Neuronal stem cell (in vitro differentiated cells): ENCODE results near the gene ZDHHC7.

ENCODE experiments used
- DNase-seq: peaks from one replicate; pipeline ENCODE4 v3.0.0-alpha.2; 2013; ENCODE audit warnings: low spot score
- H2AFZ ChIP-seq: one replicate; pipeline ENCODE4 v1.6.1; 2013; ENCODE audit warnings: mild to moderate bottlenecking, low read length, inconsistent platforms
- H2AK5ac ChIP-seq: 2 replicates; pipeline ENCODE4 v1.6.1; 2013; ENCODE audit warnings: low read depth, mild to moderate bottlenecking, inconsistent platforms, low read length, moderate library complexity, mixed read lengths
- H2BK120ac ChIP-seq: 2 replicates; pipeline ENCODE4 v1.6.1; 2013; ENCODE audit warnings: low read depth, mild to moderate bottlenecking, inconsistent platforms, low read length, moderate library complexity, mixed read lengths
- H2BK12ac ChIP-seq: one replicate; pipeline ENCODE4 v1.6.1; 2013; ENCODE audit warnings: low read length, inconsistent platforms
- H2BK15ac ChIP-seq: 2 replicates; pipeline ENCODE4 v1.6.1; 2013; ENCODE audit warnings: mild to moderate bottlenecking, low read length, inconsistent platforms, mixed read lengths
- H2BK5ac ChIP-seq: one replicate; pipeline ENCODE4 v1.6.1; 2013; ENCODE audit warnings: inconsistent platforms, mild to moderate bottlenecking, low read length, moderate library complexity
- H3K14ac ChIP-seq: one replicate; pipeline ENCODE4 v1.6.1; 2013; ENCODE audit warnings: low read length, inconsistent platforms
- H3K18ac ChIP-seq: 2 replicates; pipeline ENCODE4 v1.6.1; 2013; ENCODE audit warnings: low read length, inconsistent platforms
- H3K23ac ChIP-seq: 2 replicates; pipeline ENCODE4 v1.6.1; 2013; ENCODE audit warnings: low read depth, mild to moderate bottlenecking, mixed read lengths, low read length, inconsistent platforms; ENCODE audit not compliant: poor library complexity
- H3K27ac ChIP-seq: replicated peaks from 3 replicates; pipeline ENCODE4 v1.5.1; 2013; ENCODE audit warnings: low read length, inconsistent platforms
- H3K27me3 ChIP-seq, 3 experiments: 2 replicates each; pipeline ENCODE4 v1.6.1; 2013; ENCODE audit warnings: low read length in 3 of 3, mild to moderate bottlenecking in 2 of 3, inconsistent platforms in 1 of 3, low read depth in 1 of 3, mixed read lengths in 1 of 3, moderate library complexity in 1 of 3; ENCODE audit not compliant: control insufficient read depth in 3 of 3, insufficient read depth in 3 of 3
- H3K36me3 ChIP-seq, 2 donors: replicated peaks in 1 of 2; 2 replicates each; pipeline ENCODE4 v1.6.1; 2013; ENCODE audit warnings: low read length in 2 of 2; ENCODE audit not compliant: control insufficient read depth in 2 of 2, insufficient read depth in 2 of 2
- H3K4ac ChIP-seq: 2 replicates; pipeline ENCODE4 v1.6.1; 2013; ENCODE audit warnings: inconsistent platforms, mild to moderate bottlenecking, low read length, moderate library complexity
- H3K4me1 ChIP-seq, 2 donors: 1 replicate in 1 of 2; 2 replicates in 1 of 2; pipeline ENCODE4 v1.6.1; 2013; ENCODE audit warnings: low read length in 2 of 2, low read depth in 1 of 2; ENCODE audit not compliant: control insufficient read depth in 2 of 2, insufficient read depth in 1 of 2
- H3K4me2 ChIP-seq: one replicate; pipeline ENCODE4 v1.6.1; 2013; ENCODE audit warnings: mild to moderate bottlenecking, low read length, inconsistent platforms; ENCODE audit not compliant: insufficient read depth, poor library complexity, severe bottlenecking
- H3K4me3 ChIP-seq, 2 donors: 2 replicates each; pipeline ENCODE4 v1.5.1; 2013; ENCODE audit warnings: low read length in 2 of 2, mild to moderate bottlenecking in 2 of 2, inconsistent platforms in 1 of 2, moderate library complexity in 1 of 2
- H3K79me1 ChIP-seq: one replicate; pipeline ENCODE4 v1.6.1; 2013; ENCODE audit warnings: low read depth, mild to moderate bottlenecking, inconsistent platforms, low read length, moderate library complexity
- H3K9ac ChIP-seq: one replicate; pipeline ENCODE4 v1.6.1; 2013; ENCODE audit warnings: mild to moderate bottlenecking, low read depth, low read length, inconsistent platforms; ENCODE audit not compliant: poor library complexity
- H3K9me3 ChIP-seq, 2 donors: replicated peaks in 1 of 2; 2 replicates each; pipeline versions ENCODE3 to v1.6.1; 2013; ENCODE audit warnings: low read length in 2 of 2, mild to moderate bottlenecking in 2 of 2, inconsistent platforms in 1 of 2, low read depth in 1 of 2, mixed read lengths in 1 of 2, moderate library complexity in 1 of 2; ENCODE audit not compliant: control insufficient read depth in 2 of 2, insufficient read depth in 1 of 2
- H4K8ac ChIP-seq: one replicate; pipeline ENCODE4 v1.6.1; 2013; ENCODE audit warnings: low read depth, mild to moderate bottlenecking, inconsistent platforms, low read length, moderate library complexity
- H4K91ac ChIP-seq: one replicate; pipeline ENCODE4 v1.6.1; 2013; ENCODE audit warnings: low read length, low read depth, mild to moderate bottlenecking, inconsistent platforms; ENCODE audit not compliant: poor library complexity
- WGBS, 2 donors: extraction: QIAGEN DNeasy Blood & Tissue Kit; methylation state at CpG; one replicate each; pipeline ENCODE4 v1.1.7; 2013; ENCODE audit warnings: missing lambda C conversion rate in 2 of 2, mixed read lengths in 1 of 2; ENCODE audit not compliant: insufficient read length in 2 of 2, insufficient replicate concordance in 1 of 2; ENCODE audit errors: extremely low coverage in 2 of 2; 5-methylcytosine and 5-hydroxymethylcytosine counted together

ZDHHC7 gene

GRCh38 chr16:85046931-85047866, 35.9 kb upstream of the ZDHHC7 start:
- Histone ChIP-seq H3K18ac (no peak overlapping the region), H3K9ac (no peak overlapping the region), H3K4me3 (no peak overlapping the region), H3K79me1 (no peaks in the 10 kb centered on the region), H3K36me3 (no peaks in the 10 kb centered on the region), H2BK120ac (no peak overlapping the region), H4K91ac (no peak overlapping the region), H3K14ac (no peak overlapping the region), H3K4me2 (no peak overlapping the region), H4K8ac (no peak overlapping the region), H3K4ac (no peak overlapping the region), H2AK5ac (no peak overlapping the region), H3K27ac (no peak overlapping the region), H2BK5ac (no peak overlapping the region), H2BK15ac (no peak overlapping the region), H3K4me1 (peaks cover 0 to 4% of the 10 kb centered on the region in 2 donors), H3K9me3 (no peaks in the 10 kb centered on the region), H3K23ac (peak overlapping the region; percentile 61), H2BK12ac (no peak overlapping the region), H2AFZ (no peak overlapping the region), H3K27me3 (no peaks in the 10 kb centered on the region)
- no peak for DNase-seq
- no CpG with 5 or more reads among the region's 20 CpGs for WGBS, 2 donors

- no peak for DNase-seq
- H3K4me2 ChIP-seq = no peak overlapping the region
- no peak overlapping the region for H3K4ac ChIP-seq
- no peaks in the 10 kb centered on the region for H3K79me1 ChIP-seq
- no peaks in the 10 kb centered on the region for H3K9me3 ChIP-seq
- H2BK5ac ChIP-seq = no peak overlapping the region
- H3K18ac ChIP-seq = no peak overlapping the region
- no peak overlapping the region for H2BK12ac ChIP-seq
- H3K9ac ChIP-seq = no peak overlapping the region
- H3K27me3 ChIP-seq = no peaks in the 10 kb centered on the region
- no peak overlapping the region for H3K23ac ChIP-seq
- H4K8ac ChIP-seq = no peak overlapping the region
- no peak overlapping the region for H3K27ac ChIP-seq
- no peak overlapping the region for H2BK120ac ChIP-seq
- no peak overlapping the region for H3K14ac ChIP-seq
- H3K4me3 ChIP-seq = no peak overlapping the region
- H2BK15ac ChIP-seq = no peak overlapping the region
- no CpG with 5 or more reads among the region's 8 CpGs for WGBS, 2 donors
- H3K36me3 ChIP-seq = no peaks in the 10 kb centered on the region
- no peak overlapping the region for H2AK5ac ChIP-seq
- H3K4me1 ChIP-seq = peaks cover 1 to 4% of the 10 kb centered on the region in 2 donors
- H2AFZ ChIP-seq = no peak overlapping the region
- no peak overlapping the region for H4K91ac ChIP-seq
Measured at GRCh38 chr16:85046472-85046916, 35.2 kb upstream of the ZDHHC7 start.

- Histone ChIP-seq H3K9ac (peak overlapping the region; percentile 36), H3K27me3 (no peaks in the 10 kb centered on the region), H3K4me3 (no peak overlapping the region), H2BK12ac (no peak overlapping the region), H3K79me1 (no peaks in the 10 kb centered on the region), H3K4me1 (peaks cover 1 to 5% of the 10 kb centered on the region in 2 donors), H4K8ac (no peak overlapping the region), H2BK5ac (no peak overlapping the region), H3K4me2 (no peak overlapping the region), H3K36me3 (no peaks in the 10 kb centered on the region), H3K9me3 (no peaks in the 10 kb centered on the region), H4K91ac (no peak overlapping the region), H2BK15ac (no peak overlapping the region), H2AK5ac (peak overlapping the region; percentile 78), H3K4ac (no peak overlapping the region), H3K18ac (no peak overlapping the region), H2BK120ac (no peak overlapping the region), H3K27ac (no peak overlapping the region), H3K23ac (no peak overlapping the region), H3K14ac (peak overlapping the region; percentile 47), H2AFZ (no peak overlapping the region)
- no peak for DNase-seq
- WGBS, 2 donors = no CpG with 5 or more reads among the region's 23 CpGs
Measured at GRCh38 chr16:85045641-85046471, 34.5 kb upstream of the ZDHHC7 start.

- Histone ChIP-seq H2BK15ac (no peak overlapping the region), H3K9ac (no peak overlapping the region), H2BK5ac (no peak overlapping the region), H3K79me1 (no peaks in the 10 kb centered on the region), H3K14ac (no peak overlapping the region), H2BK12ac (no peak overlapping the region), H2AFZ (no peak overlapping the region), H3K23ac (no peak overlapping the region), H3K4me2 (no peak overlapping the region), H3K27ac (no peak overlapping the region), H4K91ac (no peak overlapping the region), H3K9me3 (no peaks in the 10 kb centered on the region), H3K4me1 (peaks cover 1 to 4% of the 10 kb centered on the region in 2 donors), H3K18ac (no peak overlapping the region), H3K4me3 (no peak overlapping the region), H4K8ac (no peak overlapping the region), H3K4ac (no peak overlapping the region), H2BK120ac (no peak overlapping the region), H3K27me3 (no peaks in the 10 kb centered on the region), H3K36me3 (no peaks in the 10 kb centered on the region), H2AK5ac (no peak overlapping the region)
- no peak for DNase-seq
- no CpG with 5 or more reads among the region's 5 CpGs for WGBS, 2 donors
Measured at GRCh38 chr16:85045077-85045476, 33.7 kb upstream of the ZDHHC7 start.
